Adipocyte (in vitro differentiated cells): ENCODE data around the gene NPAS3.
"Not testable (repeated sequence)": the region's sequence is repeated elsewhere in the genome, so short reads cannot be mapped to it uniquely, and the experiment has no call there.

ENCODE experiments used
- DNase-seq: peaks from one replicate; pipeline ENCODE4 v3.0.0-alpha.2; 2015; ENCODE audit warnings: low read depth
- H3K27me3 ChIP-seq: replicated peaks from 2 replicates; pipeline ENCODE4 v1.7.0; 2013; ENCODE audit warnings: mild to moderate bottlenecking, low read length, moderate library complexity; ENCODE audit not compliant: control insufficient read depth, insufficient read depth
- H3K36me3 ChIP-seq: 2 replicates; pipeline ENCODE4 v1.7.0; 2013; ENCODE audit warnings: low read length, mild to moderate bottlenecking, moderate library complexity; ENCODE audit not compliant: control insufficient read depth, insufficient read depth, severe bottlenecking
- H3K4me1 ChIP-seq: 2 replicates; pipeline ENCODE4 v1.7.0; 2013; ENCODE audit warnings: mild to moderate bottlenecking, low read length, moderate library complexity; ENCODE audit not compliant: control insufficient read depth, insufficient read depth
- H3K4me3 ChIP-seq: 2 replicates; pipeline ENCODE4 v1.7.0; 2013; ENCODE audit warnings: mild to moderate bottlenecking, low read length, moderate library complexity
- H3K9ac ChIP-seq: 2 replicates; pipeline ENCODE4 v1.7.0; 2013; ENCODE audit warnings: mild to moderate bottlenecking, low read length, moderate library complexity
- H3K9me3 ChIP-seq: 2 replicates; pipeline ENCODE4 v1.7.0; 2013; ENCODE audit warnings: mild to moderate bottlenecking, low read length, moderate library complexity; ENCODE audit not compliant: control insufficient read depth

NPAS3 gene

DNA sequence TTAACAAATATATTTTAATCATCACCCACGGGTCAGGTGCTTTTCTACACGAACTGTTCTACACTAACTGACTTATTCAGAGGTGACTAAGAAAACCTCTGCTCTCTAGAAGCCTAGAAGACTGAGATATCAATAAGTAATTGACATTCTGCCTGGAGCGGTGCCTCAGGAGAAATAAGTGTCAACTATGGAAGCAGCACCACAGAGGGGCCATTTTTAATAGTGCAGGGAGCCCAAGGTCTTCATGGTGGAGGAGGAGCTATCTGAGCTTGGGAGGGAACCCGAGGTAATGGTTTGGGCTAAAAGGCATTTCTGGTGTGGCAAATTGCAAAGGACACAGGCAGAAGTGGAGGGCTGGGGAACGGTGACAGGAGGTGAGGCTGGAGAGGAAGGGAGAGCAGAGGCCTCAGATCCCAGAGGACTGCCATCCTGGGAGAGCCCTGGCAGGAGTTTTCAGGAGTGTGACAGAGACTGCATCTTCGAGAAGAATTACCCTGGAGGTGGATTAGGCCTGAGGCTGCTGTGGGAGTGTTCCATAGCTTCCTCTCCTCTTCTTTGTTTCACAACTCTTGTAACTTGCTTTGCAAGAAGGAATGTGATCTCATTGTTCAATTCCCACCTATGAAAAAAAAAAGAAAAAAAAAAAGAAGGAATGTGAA lies 123.1 kb downstream of the NPAS3 start:
- DNase-seq, result no peak
- peaks cover 3% of the 10 kb centered on the region for H3K4me1 ChIP-seq
- no peaks in the 10 kb centered on the region for H3K27me3 ChIP-seq
- H3K9ac ChIP-seq, result no peak overlapping the region
- H3K9me3 ChIP-seq, result no peaks in the 10 kb centered on the region
- H3K36me3 ChIP-seq, result no peaks in the 10 kb centered on the region
- H3K4me3 ChIP-seq, result no peak overlapping the region

DNA sequence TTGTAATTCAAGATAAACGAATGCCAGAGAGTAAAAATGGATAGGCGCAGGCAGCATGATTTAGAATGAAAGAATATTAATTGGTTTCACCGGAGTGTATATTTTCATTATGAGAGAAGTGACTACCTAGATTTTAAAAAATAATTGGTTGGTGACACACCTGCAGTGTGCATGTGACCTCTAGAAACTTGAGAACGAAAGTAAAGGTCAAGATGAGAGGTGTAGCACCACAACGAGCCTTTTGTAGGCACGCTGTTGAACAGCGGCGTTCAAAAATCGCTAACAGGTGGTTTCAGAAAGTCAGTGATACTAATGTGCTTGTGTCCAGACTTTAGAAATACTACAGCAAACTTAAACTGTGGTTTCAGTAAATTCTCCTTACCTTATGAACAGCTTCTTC lies 123.8 kb downstream of the NPAS3 start:
- no peaks in the 10 kb centered on the region for H3K36me3 ChIP-seq
- H3K9me3 ChIP-seq, result no peaks in the 10 kb centered on the region
- no peak overlapping the region for H3K9ac ChIP-seq
- DNase-seq, result no peak
- H3K4me3 ChIP-seq, result no peak overlapping the region
- peaks cover 3% of the 10 kb centered on the region for H3K4me1 ChIP-seq
- H3K27me3 ChIP-seq, result no peaks in the 10 kb centered on the region

DNA sequence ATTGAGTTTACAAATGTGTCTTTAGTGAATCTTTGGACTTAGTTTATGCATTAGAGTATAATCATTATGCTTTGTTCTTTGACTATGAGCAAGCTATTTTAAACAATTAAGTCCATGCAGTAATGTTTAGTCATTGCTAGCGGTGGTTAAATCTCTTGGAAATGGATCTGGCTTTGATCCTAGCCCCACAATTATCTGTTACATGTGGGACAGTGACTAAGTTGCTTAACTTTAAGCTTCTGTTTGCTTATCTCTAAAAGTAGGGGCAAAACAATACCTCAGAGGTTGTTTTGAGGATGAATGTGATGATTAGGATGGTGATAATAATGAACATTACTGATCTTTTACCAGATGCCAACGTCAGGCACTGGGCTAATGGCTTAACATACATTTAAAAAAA lies 124.2 kb downstream of the NPAS3 start:
- H3K4me1 ChIP-seq, result peaks cover 3% of the 10 kb centered on the region

DNA sequence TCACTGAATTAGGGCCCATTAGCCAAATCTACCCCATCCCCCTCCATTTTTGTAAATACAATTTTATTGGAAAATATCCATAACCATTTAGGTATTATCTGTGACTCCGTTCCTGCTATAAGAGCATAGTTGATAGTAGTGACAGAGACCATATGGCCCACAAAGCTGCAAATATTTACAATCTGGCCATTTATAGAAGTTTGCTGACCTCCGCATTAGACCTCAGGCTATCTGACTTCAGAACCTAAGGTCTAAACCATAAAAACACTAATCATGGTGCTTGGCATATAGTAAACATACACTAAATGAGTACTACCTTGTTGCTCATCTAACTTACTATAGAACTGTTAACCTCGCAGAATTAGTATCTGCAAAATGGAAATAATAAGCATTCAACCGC lies 124.8 kb downstream of the NPAS3 start:
- Histone ChIP-seq H3K36me3 (no peaks in the 10 kb centered on the region), H3K4me3 (no peak overlapping the region), H3K27me3 (no peaks in the 10 kb centered on the region), H3K4me1 (peaks cover 3% of the 10 kb centered on the region), H3K9me3 (no peaks in the 10 kb centered on the region), H3K9ac (no peak overlapping the region)
- no peak for DNase-seq

More for the DNA sequence above, 124.2 kb downstream of the NPAS3 start:
- H3K36me3 ChIP-seq, result no peaks in the 10 kb centered on the region
- no peak for DNase-seq
- no peak overlapping the region for H3K4me3 ChIP-seq
- no peaks in the 10 kb centered on the region for H3K27me3 ChIP-seq
- no peaks in the 10 kb centered on the region for H3K9me3 ChIP-seq
- no peak overlapping the region for H3K9ac ChIP-seq

DNA sequence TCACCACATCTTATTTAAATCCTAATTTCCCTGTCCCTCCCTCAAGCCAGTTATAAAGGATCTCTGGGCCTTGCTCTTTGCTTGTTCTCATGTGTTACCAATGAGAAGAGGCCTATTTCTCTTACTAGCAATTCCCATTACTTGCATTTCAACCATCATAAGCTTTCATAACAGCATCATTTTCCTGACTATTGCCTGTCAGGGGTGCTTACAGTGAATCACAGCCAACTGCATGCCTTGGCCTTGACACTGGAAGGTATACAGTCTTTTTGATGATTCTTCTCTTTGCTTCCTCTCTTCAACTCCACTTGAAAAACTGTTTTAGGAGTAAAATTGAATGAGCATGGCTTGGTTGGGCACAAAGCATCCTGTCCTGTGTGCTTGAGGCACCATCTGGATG lies 127.0 kb downstream of the NPAS3 start:
- Histone ChIP-seq H3K9ac (no peak overlapping the region), H3K4me1 (peaks cover 3% of the 10 kb centered on the region), H3K36me3 (no peaks in the 10 kb centered on the region), H3K9me3 (no peaks in the 10 kb centered on the region), H3K27me3 (no peaks in the 10 kb centered on the region), H3K4me3 (no peak overlapping the region)
- no peak for DNase-seq

DNA sequence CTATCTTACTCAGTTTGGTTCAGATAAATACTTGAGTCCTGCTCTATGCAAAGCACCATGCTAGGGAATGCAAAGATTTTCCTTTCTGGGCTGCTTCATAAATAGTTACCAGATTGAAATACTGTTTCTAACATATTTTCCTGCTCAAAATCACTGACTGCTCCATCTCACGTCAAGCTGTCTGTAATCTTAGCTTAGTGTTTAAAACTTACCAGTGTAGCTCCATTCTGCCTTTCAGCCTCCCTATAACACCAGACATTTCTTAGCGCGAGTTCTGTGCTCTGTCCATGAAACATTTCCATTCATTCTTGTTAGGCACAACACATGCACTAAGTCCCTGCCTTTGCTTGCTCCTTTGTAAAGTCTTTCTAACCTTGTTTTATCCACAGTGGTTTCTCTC lies 129.4 kb downstream of the NPAS3 start:
- DNase-seq, result no peak
- Histone ChIP-seq H3K27me3 (no peaks in the 10 kb centered on the region), H3K9ac (no peak overlapping the region), H3K4me1 (peaks cover under 1% of the 10 kb centered on the region), H3K36me3 (no peaks in the 10 kb centered on the region), H3K9me3 (no peaks in the 10 kb centered on the region), H3K4me3 (no peak overlapping the region)

DNA sequence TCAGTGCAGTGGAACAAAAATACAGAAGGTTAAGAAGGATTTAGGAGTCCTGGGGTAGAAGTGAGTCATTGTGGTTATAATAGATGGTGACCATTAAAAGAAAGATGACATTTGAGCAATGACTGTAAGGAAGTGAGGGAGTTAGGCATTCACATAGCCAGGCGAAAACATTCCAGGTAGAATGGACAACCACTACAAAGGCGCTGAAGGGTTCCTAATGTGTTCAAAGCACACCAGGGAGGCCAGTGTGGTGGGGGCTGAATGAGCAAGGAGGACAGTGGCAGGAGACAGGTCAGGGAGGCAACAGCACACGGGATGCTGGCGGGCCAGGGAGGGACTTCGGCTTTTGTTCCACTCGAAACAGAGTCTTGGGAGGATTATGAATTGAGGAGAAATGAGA lies 129.9 kb downstream of the NPAS3 start:
- Histone ChIP-seq H3K9ac (no peak overlapping the region), H3K4me1 (peaks cover under 1% of the 10 kb centered on the region), H3K4me3 (no peak overlapping the region), H3K9me3 (no peaks in the 10 kb centered on the region), H3K36me3 (no peaks in the 10 kb centered on the region), H3K27me3 (no peaks in the 10 kb centered on the region)
- no peak for DNase-seq

DNA sequence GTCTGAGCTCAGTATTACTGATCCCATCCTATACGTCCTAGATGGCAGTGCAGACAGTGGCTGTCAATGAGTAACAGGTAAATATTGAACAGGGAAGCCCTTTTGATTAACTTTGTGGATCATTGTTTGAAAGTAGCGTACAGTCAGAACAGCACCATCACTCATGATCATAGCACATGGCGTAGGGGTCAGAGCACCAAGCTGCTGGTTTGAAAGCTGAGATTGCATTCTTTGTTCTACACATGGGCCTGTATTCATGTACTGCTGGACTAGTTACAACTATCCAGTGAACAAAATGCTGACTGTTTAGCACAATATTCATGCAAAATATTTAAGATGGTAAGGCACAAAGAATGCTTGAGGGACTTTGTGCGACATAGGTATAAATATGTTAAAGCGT lies 131.8 kb downstream of the NPAS3 start:
- Histone ChIP-seq H3K27me3 (no peaks in the 10 kb centered on the region), H3K36me3 (no peaks in the 10 kb centered on the region), H3K4me1 (peaks cover 6% of the 10 kb centered on the region), H3K9me3 (no peaks in the 10 kb centered on the region), H3K4me3 (no peak overlapping the region), H3K9ac (no peak overlapping the region)
- no peak for DNase-seq

DNA sequence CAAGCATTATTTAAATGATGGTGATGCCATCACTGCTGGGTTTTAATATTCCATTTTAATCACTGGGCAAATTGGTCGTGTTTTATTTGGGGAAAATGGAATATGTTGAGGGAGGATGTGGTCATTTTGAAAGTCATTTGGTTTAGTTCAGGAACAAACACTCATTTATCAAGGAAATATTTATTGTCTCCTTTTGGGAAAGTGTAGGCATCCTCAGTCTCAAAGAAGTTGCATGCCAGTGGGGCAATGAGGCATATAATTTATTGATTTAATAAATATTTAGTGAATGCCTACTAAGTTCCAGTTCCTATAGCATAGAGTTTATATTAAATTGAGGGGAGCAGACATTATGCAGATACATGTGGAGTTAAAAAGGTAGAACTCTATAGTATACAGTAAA lies 134.3 kb downstream of the NPAS3 start:
- Histone ChIP-seq H3K4me1 (peaks cover 6% of the 10 kb centered on the region), H3K9ac (no peak overlapping the region), H3K9me3 (no peaks in the 10 kb centered on the region), H3K27me3 (no peaks in the 10 kb centered on the region), H3K4me3 (no peak overlapping the region), H3K36me3 (no peaks in the 10 kb centered on the region)
- no peak for DNase-seq

DNA sequence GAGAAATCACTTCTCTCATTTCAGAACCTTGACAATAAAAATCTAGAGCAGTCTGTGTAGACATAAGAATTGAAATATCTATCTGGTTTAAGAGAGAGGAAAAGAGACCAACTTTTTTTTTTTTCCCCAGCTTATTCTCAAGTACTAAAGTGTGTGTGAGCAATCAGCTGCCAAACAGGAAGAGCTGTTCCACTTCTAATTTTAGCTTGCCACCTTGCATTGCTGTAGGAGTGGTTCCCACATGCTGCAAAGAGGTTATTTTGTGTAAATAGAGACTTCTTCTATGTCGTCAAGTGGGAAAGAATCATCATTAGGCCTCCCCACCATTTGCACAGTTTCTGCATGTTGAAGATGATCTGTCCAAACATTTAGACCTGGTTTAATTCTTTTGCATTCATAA lies 142.6 kb downstream of the NPAS3 start:
- Histone ChIP-seq H3K4me1 (no peaks in the 10 kb centered on the region), H3K9ac (no peak overlapping the region), H3K27me3 (no peaks in the 10 kb centered on the region), H3K36me3 (no peaks in the 10 kb centered on the region), H3K9me3 (peaks cover 3% of the 10 kb centered on the region), H3K4me3 (no peak overlapping the region)
- DNase-seq, result no peak

DNA sequence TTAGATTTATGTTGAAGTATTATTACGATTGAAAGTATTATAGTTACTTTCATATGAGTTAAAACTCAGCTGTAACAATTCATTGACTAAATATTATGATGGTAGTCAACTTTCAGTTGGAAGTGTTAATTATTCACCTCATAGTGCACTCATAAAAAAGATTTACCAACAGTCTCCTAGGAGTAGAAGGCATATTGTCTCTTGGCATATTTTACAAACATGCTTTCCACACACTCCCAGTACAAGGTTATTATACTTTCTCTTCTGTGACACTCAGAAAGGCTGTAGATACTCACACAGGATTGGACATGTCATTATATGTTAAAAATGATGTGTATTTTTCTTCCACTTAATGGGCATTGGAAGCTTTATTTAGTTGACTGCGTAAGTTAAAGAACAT lies 147.1 kb downstream of the NPAS3 start:
- Histone ChIP-seq H3K4me1 (no peaks in the 10 kb centered on the region), H3K27me3 (no peaks in the 10 kb centered on the region), H3K36me3 (no peaks in the 10 kb centered on the region), H3K4me3 (no peak overlapping the region), H3K9me3 (no peaks in the 10 kb centered on the region), H3K9ac (no peak overlapping the region)
- DNase-seq, result no peak

DNA sequence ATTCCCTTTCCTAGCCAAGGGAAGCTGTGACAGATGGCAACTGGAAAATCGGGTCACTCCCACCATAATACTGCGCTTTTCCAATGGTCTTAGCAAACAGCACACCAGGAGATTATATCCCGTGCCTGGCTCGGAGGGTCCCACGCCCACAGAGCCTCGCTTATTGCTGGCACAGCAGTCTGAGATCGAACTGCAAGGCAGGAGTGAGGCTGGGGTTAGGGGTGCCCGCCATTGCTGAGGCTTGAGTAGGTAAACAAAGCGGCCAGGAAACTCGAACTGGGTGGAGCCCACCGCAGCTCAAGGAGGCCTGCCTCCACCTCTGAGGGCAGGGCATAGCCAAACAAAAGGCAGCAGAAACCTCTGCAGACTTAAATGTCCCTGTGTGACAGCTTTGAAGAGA lies 149.6 kb downstream of the NPAS3 start:
- not testable (repeated sequence) for H3K27me3 ChIP-seq, DNase-seq, H3K36me3 ChIP-seq

More for the DNA sequence above, 149.6 kb downstream of the NPAS3 start:
- H3K4me1 ChIP-seq, H3K9ac ChIP-seq, H3K4me3 ChIP-seq, H3K9me3 ChIP-seq: not testable (repeated sequence)
